Ovary (tissue), 3 donors: ENCODE data around the gene PCDHB9.
"Not testable (repeated sequence)": the region's sequence is repeated elsewhere in the genome, so short reads cannot be mapped to it uniquely, and the experiment has no call there.

Experiments
- EP300 ChIP-seq: sonication (generic); formaldehyde crosslinking; IDR thresholded peaks from one replicate; pipeline ENCODE4 v1.6.1; 2017; ENCODE audit warnings: antibody characterized with exemption
- POLR2A ChIP-seq: fragments of 450-650 bp; IDR thresholded peaks from one replicate; pipeline ENCODE4 v1.6.1; 2017; ENCODE audit warnings: antibody characterized with exemption, mild to moderate bottlenecking, moderate library complexity
- TF ChIP-seq, protein P1 (sequence below), 3 donors: fragments of 450-650 bp in 2 of 3; fragments of 200-600 bp in 1 of 3; IDR thresholded peaks; one replicate each; pipeline versions ENCODE4 v1.5.1 to v1.8.0; 2016 to 2022; ENCODE audit warnings: antibody characterized with exemption in 3 of 3, mild to moderate bottlenecking in 1 of 3
- donor health status: DM: no; HTN: no; CAD: no.

DNA sequence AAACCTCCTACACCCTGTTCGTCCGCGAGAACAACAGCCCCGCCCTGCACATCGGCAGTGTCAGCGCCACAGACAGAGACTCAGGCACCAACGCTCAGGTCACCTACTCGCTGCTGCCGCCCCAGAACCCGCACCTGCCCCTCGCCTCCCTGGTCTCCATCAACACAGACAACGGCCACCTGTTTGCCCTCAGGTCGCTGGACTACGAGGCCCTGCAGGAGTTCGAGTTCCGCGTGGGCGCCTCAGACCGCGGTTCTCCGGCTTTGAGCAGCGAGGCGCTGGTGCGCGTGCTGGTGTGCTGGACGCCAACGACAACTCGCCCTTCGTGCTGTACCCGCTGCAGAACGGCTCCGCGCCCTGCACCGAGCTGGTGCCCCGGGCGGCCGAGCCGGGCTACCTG, 29.6 kb upstream of the PCDHB9 start:
- not testable (repeated sequence) for TF ChIP-seq POLR2A, EP300
- TF ChIP-seq, protein P1, sequence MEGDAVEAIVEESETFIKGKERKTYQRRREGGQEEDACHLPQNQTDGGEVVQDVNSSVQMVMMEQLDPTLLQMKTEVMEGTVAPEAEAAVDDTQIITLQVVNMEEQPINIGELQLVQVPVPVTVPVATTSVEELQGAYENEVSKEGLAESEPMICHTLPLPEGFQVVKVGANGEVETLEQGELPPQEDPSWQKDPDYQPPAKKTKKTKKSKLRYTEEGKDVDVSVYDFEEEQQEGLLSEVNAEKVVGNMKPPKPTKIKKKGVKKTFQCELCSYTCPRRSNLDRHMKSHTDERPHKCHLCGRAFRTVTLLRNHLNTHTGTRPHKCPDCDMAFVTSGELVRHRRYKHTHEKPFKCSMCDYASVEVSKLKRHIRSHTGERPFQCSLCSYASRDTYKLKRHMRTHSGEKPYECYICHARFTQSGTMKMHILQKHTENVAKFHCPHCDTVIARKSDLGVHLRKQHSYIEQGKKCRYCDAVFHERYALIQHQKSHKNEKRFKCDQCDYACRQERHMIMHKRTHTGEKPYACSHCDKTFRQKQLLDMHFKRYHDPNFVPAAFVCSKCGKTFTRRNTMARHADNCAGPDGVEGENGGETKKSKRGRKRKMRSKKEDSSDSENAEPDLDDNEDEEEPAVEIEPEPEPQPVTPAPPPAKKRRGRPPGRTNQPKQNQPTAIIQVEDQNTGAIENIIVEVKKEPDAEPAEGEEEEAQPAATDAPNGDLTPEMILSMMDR (IDR thresholded peaks at IDR 0.05) = not testable (repeated sequence)
